SK-N-SH treated with all-trans-retinoic acid at 6 μM for 48 hours (cell line): ENCODE results near the gene WIPI1.
A peak's percentile ranks its signal among the peaks of the same experiment; 100 is the strongest.

Source experiments
- ATAC-seq: fragments of 200-7000 bp; cut with Tn5 transposase; 3 replicates; pipeline ENCODE4 v1.9.1; 2020; ENCODE audit warnings: mild to moderate bottlenecking, moderate library complexity
- ARNTL ChIP-seq: fragments of 450-650 bp; formaldehyde crosslinking; IDR thresholded peaks from 2 replicates; pipeline ENCODE4 v1.5.0; 2020; ENCODE audit warnings: low read depth, mild to moderate bottlenecking, moderate library complexity, borderline replicate concordance
- BACH2 ChIP-seq: fragments of 250-450 bp; sonication (Bioruptor Pico); IDR thresholded peaks from 2 replicates; pipeline ENCODE4 v1.9.0; 2021; ENCODE audit warnings: mild to moderate bottlenecking, borderline replicate concordance
- CSDC2 ChIP-seq: fragments of 250-450 bp; sonication (Bioruptor Pico); IDR thresholded peaks from 2 replicates; pipeline ENCODE4 v1.5.0; 2020; ENCODE audit warnings: mild to moderate bottlenecking, moderate library complexity
- CSRNP3 ChIP-seq: fragments of 250-450 bp; sonication (Bioruptor Pico); IDR thresholded peaks from 2 replicates; pipeline ENCODE4 v1.5.1; 2021; ENCODE audit warnings: mild to moderate bottlenecking, moderate library complexity
- ESRRG ChIP-seq: fragments of 250-450 bp; sonication (Bioruptor Pico); IDR thresholded peaks from 2 replicates; pipeline ENCODE4 v1.6.1; 2021; ENCODE audit warnings: mild to moderate bottlenecking
- GLIS3 ChIP-seq: fragments of 250-450 bp; sonication (Bioruptor Pico); IDR thresholded peaks from 2 replicates; pipeline ENCODE4 v1.5.0; 2020; ENCODE audit warnings: mild to moderate bottlenecking, moderate library complexity
- OSR1 ChIP-seq: fragments of 250-450 bp; sonication (Bioruptor Pico); IDR thresholded peaks from 2 replicates; pipeline ENCODE4 v1.8.0; 2022; ENCODE audit warnings: moderate library complexity, mild to moderate bottlenecking, inconsistent platforms
- PPARA ChIP-seq: fragments of 250-450 bp; sonication (Bioruptor Pico); IDR thresholded peaks from 2 replicates; pipeline ENCODE4 v1.5.0; 2020; ENCODE audit warnings: mild to moderate bottlenecking, borderline replicate concordance
- RARB ChIP-seq: fragments of 250-450 bp; sonication (Bioruptor Pico); IDR thresholded peaks from 2 replicates; pipeline ENCODE4 v1.8.0; 2021; ENCODE audit warnings: mild to moderate bottlenecking, moderate library complexity
- SNAI2 ChIP-seq: fragments of 250-450 bp; sonication (Bioruptor Pico); IDR thresholded peaks from 2 replicates; pipeline ENCODE4 v1.5.0; 2020; ENCODE audit warnings: mild to moderate bottlenecking, moderate library complexity
- TCF4 ChIP-seq: fragments of 250-450 bp; sonication (Bioruptor Pico); IDR thresholded peaks from 2 replicates; pipeline ENCODE4 v1.8.0; 2021; ENCODE audit warnings: mild to moderate bottlenecking, moderate library complexity, borderline replicate concordance
- TOX ChIP-seq: fragments of 250-450 bp; sonication (Bioruptor Pico); IDR thresholded peaks from 2 replicates; pipeline ENCODE4 v1.8.0; 2021; ENCODE audit warnings: mild to moderate bottlenecking, moderate library complexity, borderline replicate concordance
- ZFP3 ChIP-seq: fragments of 250-450 bp; sonication (Bioruptor Pico); IDR thresholded peaks from 2 replicates; pipeline ENCODE4 v1.5.0; 2020; ENCODE audit warnings: mild to moderate bottlenecking, moderate library complexity
- ZFP30 ChIP-seq: fragments of 450-650 bp; formaldehyde crosslinking; IDR thresholded peaks from 2 replicates; pipeline ENCODE4 v1.5.0; 2022; ENCODE audit warnings: mild to moderate bottlenecking, moderate library complexity
- ZNF565 ChIP-seq: fragments of 450-650 bp; formaldehyde crosslinking; conservative IDR thresholded peaks from 2 replicates; pipeline ENCODE4 v1.5.0; 2020; ENCODE audit warnings: low read depth, mild to moderate bottlenecking, moderate library complexity
- ZNF70 ChIP-seq: fragments of 450-650 bp; formaldehyde crosslinking; IDR thresholded peaks from 2 replicates; pipeline ENCODE4 v1.5.0; 2020; ENCODE audit warnings: mild to moderate bottlenecking, moderate library complexity
- ZNF8 ChIP-seq: fragments of 450-650 bp; formaldehyde crosslinking; IDR thresholded peaks from 2 replicates; pipeline ENCODE4 v1.5.0; 2020; ENCODE audit warnings: mild to moderate bottlenecking, moderate library complexity
- TF ChIP-seq, protein P1 (sequence below): fragments of 250-450 bp; sonication (Bioruptor Pico); IDR thresholded peaks from 2 replicates; pipeline ENCODE4 v1.8.0; 2020; ENCODE audit warnings: mild to moderate bottlenecking, moderate library complexity, borderline replicate concordance
- TF ChIP-seq, protein P2 (sequence below): fragments of 250-450 bp; sonication (Bioruptor Pico); IDR thresholded peaks from 2 replicates; pipeline ENCODE4 v1.5.1; 2020; ENCODE audit warnings: low read depth, mild to moderate bottlenecking, moderate library complexity

WIPI1 gene

DNA sequence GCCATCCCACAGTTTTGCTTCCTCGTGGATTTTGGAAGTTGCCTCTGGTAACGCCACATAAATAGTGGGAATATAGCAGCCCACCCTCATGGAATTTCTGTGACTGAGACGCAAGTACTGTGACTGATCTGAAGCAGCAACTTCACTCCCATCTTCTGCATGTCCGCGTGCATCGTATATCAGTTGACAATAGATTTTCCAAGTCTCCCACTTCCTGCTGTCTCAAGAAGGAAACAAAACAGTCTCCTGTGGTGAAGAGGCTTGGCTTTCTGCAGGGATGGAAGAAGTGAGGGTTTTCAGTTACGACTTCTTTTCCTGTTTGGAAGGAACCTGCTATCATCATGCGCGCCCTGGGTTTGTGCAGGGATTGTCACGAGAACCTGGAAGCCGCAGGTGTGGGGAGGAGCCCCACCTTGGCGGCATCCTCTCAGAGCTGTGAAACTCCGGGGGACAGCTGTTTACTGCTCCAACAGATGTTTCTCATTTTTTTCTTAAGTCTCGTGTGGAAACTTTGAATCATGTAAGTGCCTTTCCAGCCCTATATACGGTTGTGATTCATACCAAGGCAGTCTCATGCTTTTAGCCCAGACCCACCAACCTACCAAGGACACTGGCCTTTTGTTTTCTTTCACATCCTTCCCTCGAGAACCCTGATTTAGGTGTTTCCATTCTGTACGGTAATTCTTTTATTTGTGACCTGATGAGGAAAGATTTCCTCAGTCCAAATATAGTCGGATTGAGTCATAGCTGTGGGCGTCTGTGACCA, 57.5 kb downstream of the WIPI1 start:
- no peak for TF ChIP-seq ARNTL
- no peak for TF ChIP-seq ZFP3 (CRISPR knock-in tag)
- no peak for TF ChIP-seq GLIS3 (CRISPR knock-in tag)
- TF ChIP-seq, protein P1, sequence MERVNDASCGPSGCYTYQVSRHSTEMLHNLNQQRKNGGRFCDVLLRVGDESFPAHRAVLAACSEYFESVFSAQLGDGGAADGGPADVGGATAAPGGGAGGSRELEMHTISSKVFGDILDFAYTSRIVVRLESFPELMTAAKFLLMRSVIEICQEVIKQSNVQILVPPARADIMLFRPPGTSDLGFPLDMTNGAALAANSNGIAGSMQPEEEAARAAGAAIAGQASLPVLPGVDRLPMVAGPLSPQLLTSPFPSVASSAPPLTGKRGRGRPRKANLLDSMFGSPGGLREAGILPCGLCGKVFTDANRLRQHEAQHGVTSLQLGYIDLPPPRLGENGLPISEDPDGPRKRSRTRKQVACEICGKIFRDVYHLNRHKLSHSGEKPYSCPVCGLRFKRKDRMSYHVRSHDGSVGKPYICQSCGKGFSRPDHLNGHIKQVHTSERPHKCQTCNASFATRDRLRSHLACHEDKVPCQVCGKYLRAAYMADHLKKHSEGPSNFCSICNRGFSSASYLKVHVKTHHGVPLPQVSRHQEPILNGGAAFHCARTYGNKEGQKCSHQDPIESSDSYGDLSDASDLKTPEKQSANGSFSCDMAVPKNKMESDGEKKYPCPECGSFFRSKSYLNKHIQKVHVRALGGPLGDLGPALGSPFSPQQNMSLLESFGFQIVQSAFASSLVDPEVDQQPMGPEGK (CRISPR knock-in tag): no peak
- TF ChIP-seq ZNF565: no peak
- no peak for TF ChIP-seq ESRRG (CRISPR knock-in tag)
- no peak for TF ChIP-seq CSDC2 (CRISPR knock-in tag)
- no peak for TF ChIP-seq PPARA
- TF ChIP-seq, all 23 proteins: peak for 0
- peak; percentile 19; the same call in 1 of the 3 replicates for ATAC-seq

DNA sequence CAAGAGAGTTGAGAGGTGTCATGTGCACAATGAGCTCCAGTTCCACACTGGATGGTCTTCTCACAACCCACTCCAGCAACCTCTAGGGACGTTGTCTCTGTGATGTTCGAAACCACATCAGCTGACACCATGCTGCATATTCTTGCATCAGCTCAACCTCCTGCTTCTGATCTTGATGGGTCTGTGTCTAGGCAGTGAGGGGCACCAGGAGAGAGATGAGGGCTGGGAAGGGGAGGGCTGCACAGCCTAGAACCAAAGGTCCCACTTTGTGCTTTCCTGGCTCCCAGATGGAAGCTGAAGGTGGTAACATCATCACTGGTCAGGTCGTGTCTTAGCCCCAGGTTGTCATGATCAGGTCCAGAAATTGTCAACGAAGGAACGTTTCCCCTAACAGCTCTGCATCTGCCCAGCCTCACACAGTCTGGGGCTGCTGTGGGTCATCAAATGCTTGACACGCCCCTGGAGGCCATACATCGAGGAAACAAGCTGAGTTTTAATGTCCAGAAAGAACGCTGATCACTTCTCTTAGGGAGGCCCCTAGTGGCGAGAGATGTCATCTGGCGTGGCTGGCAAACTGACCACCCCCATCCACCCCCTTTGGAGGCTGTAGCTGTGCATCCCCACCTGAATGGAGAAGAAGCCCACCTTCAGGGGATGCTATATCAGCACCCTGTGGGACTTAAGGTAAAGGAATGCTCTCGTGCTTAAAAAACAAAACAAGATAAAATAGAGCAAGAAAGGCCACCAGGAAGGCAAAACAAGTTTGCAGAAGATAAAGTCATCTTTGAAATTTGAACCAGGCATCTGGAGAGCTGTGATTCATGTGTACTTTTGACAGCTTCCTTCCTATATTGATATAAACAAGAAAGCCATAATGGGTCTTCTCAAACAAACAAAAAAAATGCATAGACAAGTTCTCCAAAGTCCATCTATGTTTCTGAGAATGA, 58.3 kb downstream of the WIPI1 start:
- TF ChIP-seq BACH2 (CRISPR knock-in tag): no peak
- TF ChIP-seq TOX: no peak
- TF ChIP-seq PPARA: no peak
- TF ChIP-seq, protein P2, sequence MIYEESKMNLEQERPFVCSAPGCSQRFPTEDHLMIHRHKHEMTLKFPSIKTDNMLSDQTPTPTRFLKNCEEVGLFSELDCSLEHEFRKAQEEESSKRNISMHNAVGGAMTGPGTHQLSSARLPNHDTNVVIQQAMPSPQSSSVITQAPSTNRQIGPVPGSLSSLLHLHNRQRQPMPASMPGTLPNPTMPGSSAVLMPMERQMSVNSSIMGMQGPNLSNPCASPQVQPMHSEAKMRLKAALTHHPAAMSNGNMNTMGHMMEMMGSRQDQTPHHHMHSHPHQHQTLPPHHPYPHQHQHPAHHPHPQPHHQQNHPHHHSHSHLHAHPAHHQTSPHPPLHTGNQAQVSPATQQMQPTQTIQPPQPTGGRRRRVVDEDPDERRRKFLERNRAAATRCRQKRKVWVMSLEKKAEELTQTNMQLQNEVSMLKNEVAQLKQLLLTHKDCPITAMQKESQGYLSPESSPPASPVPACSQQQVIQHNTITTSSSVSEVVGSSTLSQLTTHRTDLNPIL (CRISPR knock-in tag): no peak
- no peak for TF ChIP-seq ZFP30
- no peak for TF ChIP-seq TCF4 (CRISPR knock-in tag)
- TF ChIP-seq, all 23 proteins: peak for 0
- peak; percentile 97 for ATAC-seq

DNA sequence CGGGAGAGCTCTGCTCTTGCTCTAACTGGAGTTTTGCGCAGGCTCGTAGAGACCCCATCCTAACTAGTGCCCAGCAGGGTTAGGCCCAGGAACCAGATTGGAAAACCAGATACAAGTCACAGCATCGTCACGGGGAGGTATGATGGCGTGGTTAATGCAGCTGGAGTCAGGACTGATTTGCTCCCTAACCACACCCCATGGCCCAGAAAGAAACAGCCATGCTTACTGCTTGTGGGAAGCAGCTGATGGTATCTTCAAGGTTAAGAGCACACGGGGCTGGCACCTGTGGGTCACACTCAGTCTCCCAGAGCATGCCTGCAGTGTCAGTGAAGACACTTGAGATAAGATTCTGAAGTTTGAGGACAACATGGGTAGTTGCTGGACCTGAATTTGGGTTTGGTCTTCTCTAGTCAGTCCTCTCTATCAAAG, 60.2 kb downstream of the WIPI1 start:
- no peak for TF ChIP-seq ZFP3 (CRISPR knock-in tag)
- no peak for TF ChIP-seq RARB (CRISPR knock-in tag)
- no peak for TF ChIP-seq SNAI2
- no peak for TF ChIP-seq ZFP30
- no peak for ATAC-seq

GRCh38 chr17:68396226-68397107, 60.8 kb downstream of the WIPI1 start:
- ATAC-seq: no peak
- TF ChIP-seq, protein P2 (CRISPR knock-in tag): no peak
- TF ChIP-seq ZFP3 (CRISPR knock-in tag) (no peak), ESRRG (CRISPR knock-in tag) (no peak), OSR1 (CRISPR knock-in tag) (no peak), RARB (CRISPR knock-in tag) (no peak), ZFP30 (no peak), BACH2 (CRISPR knock-in tag) (no peak), ZNF70 (CRISPR knock-in tag) (no peak), ARNTL (no peak), ZNF8 (no peak), GLIS3 (CRISPR knock-in tag) (no peak), TOX (no peak), PPARA (no peak)

GRCh38 chr17:68394608-68395331, 62.5 kb downstream of the WIPI1 start:
- TF ChIP-seq ZNF8 (no peak), CSRNP3 (no peak), SNAI2 (no peak)
- no peak for ATAC-seq
